HEK293 (cell line): ENCODE results near the gene PPIL3.

ENCODE experiments used
- CTCF ChIA-PET: fragments of 350-600 bp; formaldehyde crosslinking; extraction: SDS; loops from one replicate; lab custom pipeline; 2021; ENCODE audit warnings: antibody characterized with exemption; lab: Yijun Ruan, JAX
- POLR2A ChIA-PET: fragments of 300-600 bp; formaldehyde crosslinking; extraction: SDS; loops from one replicate; lab custom pipeline; 2020; ENCODE audit warnings: antibody characterized with exemption, inconsistent platforms; lab: Yijun Ruan, JAX
- H3K27ac ChIP-seq: fragments of 200-500 bp; sonication (Bioruptor generic); 2 replicates; pipeline ENCODE4 v1.5.1; 2014; ENCODE audit warnings: low read depth, low read length, control low read depth, inconsistent platforms; ENCODE audit errors: extremely low read depth
- H3K36me3 ChIP-seq, 2 experiments: fragments of 200-500 bp in 1 of 2; sonication (Bioruptor generic) in 1 of 2; 1 replicate in 1 of 2; 2 replicates in 1 of 2; pipeline ENCODE4 v1.5.1; 2014 to 2017; ENCODE audit warnings: inconsistent platforms in 2 of 2, low read length in 2 of 2; ENCODE audit not compliant: control insufficient read depth in 2 of 2, insufficient read depth in 1 of 2
- H3K4me1 ChIP-seq: fragments of 200-500 bp; sonication (Bioruptor generic); 2 replicates; pipeline ENCODE4 v1.5.1; 2014; ENCODE audit warnings: mild to moderate bottlenecking, low read length, inconsistent platforms; ENCODE audit not compliant: control insufficient read depth, insufficient read depth
- H3K4me3 ChIP-seq: 2 replicates; pipeline ENCODE4 v1.5.1; 2011; ENCODE audit warnings: low read depth, mild to moderate bottlenecking, control low read depth, low read length, moderate library complexity
- H3K9me3 ChIP-seq: fragments of 200-500 bp; sonication (Bioruptor generic); 2 replicates; pipeline ENCODE4 v1.5.1; 2014; ENCODE audit warnings: low read depth, low read length, inconsistent platforms; ENCODE audit not compliant: control insufficient read depth, insufficient read depth
- BCL11A ChIP-seq: fragments of 450-650 bp; formaldehyde crosslinking; IDR thresholded peaks from 2 replicates; pipeline ENCODE4 v1.5.1; 2016; ENCODE audit warnings: low read depth, missing biosample characterization, missing genetic modification characterization
- HIC1 ChIP-seq: fragments of 450-650 bp; formaldehyde crosslinking; IDR thresholded peaks from 2 replicates; pipeline ENCODE4 v1.5.1; 2016; ENCODE audit warnings: missing biosample characterization, missing genetic modification characterization
- OVOL3 ChIP-seq: fragments of 450-650 bp; formaldehyde crosslinking; IDR thresholded peaks from 2 replicates; pipeline ENCODE4 v1.5.1; 2016; ENCODE audit warnings: missing biosample characterization, missing genetic modification characterization
- SP2 ChIP-seq: fragments of 450-650 bp; formaldehyde crosslinking; IDR thresholded peaks from 2 replicates; pipeline ENCODE4 v1.5.1; 2016; ENCODE audit warnings: missing biosample characterization, missing genetic modification characterization
- YY2 ChIP-seq: fragments of 450-650 bp; formaldehyde crosslinking; IDR thresholded peaks from 2 replicates; pipeline ENCODE4 v1.5.1; 2016; ENCODE audit warnings: missing biosample characterization, missing genetic modification characterization
- ZBTB17 ChIP-seq: fragments of 450-650 bp; formaldehyde crosslinking; IDR thresholded peaks from 2 replicates; pipeline ENCODE4 v1.5.1; 2016; ENCODE audit warnings: missing biosample characterization, missing genetic modification characterization
- ZBTB8A ChIP-seq: fragments of 450-650 bp; formaldehyde crosslinking; IDR thresholded peaks from 2 replicates; pipeline ENCODE4 v1.5.1; 2016; ENCODE audit warnings: missing biosample characterization, missing genetic modification characterization
- ZNF221 ChIP-seq: fragments of 450-650 bp; formaldehyde crosslinking; IDR thresholded peaks from 2 replicates; pipeline ENCODE4 v1.5.1; 2017; ENCODE audit warnings: missing biosample characterization, missing genetic modification characterization, borderline replicate concordance
- ZNF416 ChIP-seq: fragments of 450-650 bp; formaldehyde crosslinking; IDR thresholded peaks from 2 replicates; pipeline ENCODE4 v1.5.1; 2016; ENCODE audit warnings: missing biosample characterization, missing genetic modification characterization
- ZNF473 ChIP-seq: fragments of 450-650 bp; formaldehyde crosslinking; IDR thresholded peaks from 2 replicates; pipeline ENCODE4 v1.5.1; 2017; ENCODE audit warnings: missing biosample characterization, missing genetic modification characterization
- ZNF76 ChIP-seq: fragments of 450-650 bp; formaldehyde crosslinking; IDR thresholded peaks from 2 replicates; pipeline ENCODE4; 2016; ENCODE audit warnings: low read depth, missing biosample characterization, missing genetic modification characterization, borderline replicate concordance
- ZNF768 ChIP-seq: fragments of 450-650 bp; formaldehyde crosslinking; IDR thresholded peaks from 2 replicates; pipeline ENCODE4 v1.5.1; 2018; ENCODE audit warnings: missing biosample characterization, mild to moderate bottlenecking, missing genetic modification characterization
- ZNF777 ChIP-seq: fragments of 450-650 bp; formaldehyde crosslinking; IDR thresholded peaks from 2 replicates; pipeline ENCODE4 v1.5.1; 2017; ENCODE audit warnings: missing biosample characterization, missing genetic modification characterization, borderline replicate concordance
- ZSCAN5A ChIP-seq: fragments of 450-650 bp; formaldehyde crosslinking; IDR thresholded peaks from 2 replicates; pipeline ENCODE4 v1.5.1; 2016; ENCODE audit warnings: missing biosample characterization, missing genetic modification characterization
- TF ChIP-seq, protein P1 (sequence below): fragments of 450-650 bp; formaldehyde crosslinking; optimal IDR thresholded peaks from 2 replicates; pipeline ENCODE3; 2016; ENCODE audit warnings: missing biosample characterization, mild to moderate bottlenecking, missing genetic modification characterization
- TF ChIP-seq, protein P2 (sequence below): fragments of 450-650 bp; formaldehyde crosslinking; IDR thresholded peaks from 2 replicates; pipeline ENCODE4 v1.5.0; 2017; ENCODE audit warnings: missing biosample characterization, missing genetic modification characterization, borderline replicate concordance

Gene PPIL3

GRCh38 chr2:200929334-200930249 lies 40.7 kb upstream of the PPIL3 start:
- ChIA-PET POLR2A (no interaction called here), CTCF (interaction anchor here (0.6 to 0.7 kb wide), 2 partner anchors 42 to 228 kb away, joined by 3 read pairs; no protein-coding TSS in a partner anchor)
- H3K4me3 ChIP-seq = no peak overlapping the region
- H3K27ac ChIP-seq = no peak overlapping the region
- H3K9me3 ChIP-seq = no peaks in the 10 kb centered on the region
- H3K36me3 ChIP-seq = peaks cover 59 to 64% of the 10 kb centered on the region in 2 experiments
- H3K4me1 ChIP-seq = no peaks in the 10 kb centered on the region
- no peak for TF ChIP-seq ZNF416 (tag by site-specific recombination)
- no peak for TF ChIP-seq ZBTB17
- no peak for TF ChIP-seq SP2 (tag by site-specific recombination)
- TF ChIP-seq, protein P1, sequence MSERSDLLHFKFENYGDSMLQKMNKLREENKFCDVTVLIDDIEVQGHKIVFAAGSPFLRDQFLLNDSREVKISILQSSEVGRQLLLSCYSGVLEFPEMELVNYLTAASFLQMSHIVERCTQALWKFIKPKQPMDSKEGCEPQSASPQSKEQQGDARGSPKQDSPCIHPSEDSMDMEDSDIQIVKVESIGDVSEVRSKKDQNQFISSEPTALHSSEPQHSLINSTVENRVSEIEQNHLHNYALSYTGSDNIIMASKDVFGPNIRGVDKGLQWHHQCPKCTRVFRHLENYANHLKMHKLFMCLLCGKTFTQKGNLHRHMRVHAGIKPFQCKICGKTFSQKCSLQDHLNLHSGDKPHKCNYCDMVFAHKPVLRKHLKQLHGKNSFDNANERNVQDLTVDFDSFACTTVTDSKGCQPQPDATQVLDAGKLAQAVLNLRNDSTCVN (tag by site-specific recombination) = no peak
- no peak for TF ChIP-seq ZSCAN5A (tag by site-specific recombination)
- no peak for TF ChIP-seq ZNF473 (tag by site-specific recombination)
- no peak for TF ChIP-seq ZBTB8A (tag by site-specific recombination)
- TF ChIP-seq ZNF221 (tag by site-specific recombination) = no peak
- TF ChIP-seq, protein P2, sequence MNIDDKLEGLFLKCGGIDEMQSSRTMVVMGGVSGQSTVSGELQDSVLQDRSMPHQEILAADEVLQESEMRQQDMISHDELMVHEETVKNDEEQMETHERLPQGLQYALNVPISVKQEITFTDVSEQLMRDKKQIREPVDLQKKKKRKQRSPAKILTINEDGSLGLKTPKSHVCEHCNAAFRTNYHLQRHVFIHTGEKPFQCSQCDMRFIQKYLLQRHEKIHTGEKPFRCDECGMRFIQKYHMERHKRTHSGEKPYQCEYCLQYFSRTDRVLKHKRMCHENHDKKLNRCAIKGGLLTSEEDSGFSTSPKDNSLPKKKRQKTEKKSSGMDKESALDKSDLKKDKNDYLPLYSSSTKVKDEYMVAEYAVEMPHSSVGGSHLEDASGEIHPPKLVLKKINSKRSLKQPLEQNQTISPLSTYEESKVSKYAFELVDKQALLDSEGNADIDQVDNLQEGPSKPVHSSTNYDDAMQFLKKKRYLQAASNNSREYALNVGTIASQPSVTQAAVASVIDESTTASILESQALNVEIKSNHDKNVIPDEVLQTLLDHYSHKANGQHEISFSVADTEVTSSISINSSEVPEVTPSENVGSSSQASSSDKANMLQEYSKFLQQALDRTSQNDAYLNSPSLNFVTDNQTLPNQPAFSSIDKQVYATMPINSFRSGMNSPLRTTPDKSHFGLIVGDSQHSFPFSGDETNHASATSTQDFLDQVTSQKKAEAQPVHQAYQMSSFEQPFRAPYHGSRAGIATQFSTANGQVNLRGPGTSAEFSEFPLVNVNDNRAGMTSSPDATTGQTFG (tag by site-specific recombination) = no peak
- no peak for TF ChIP-seq ZNF76 (tag by site-specific recombination)

- ChIA-PET POLR2A (no interaction called here), CTCF (no interaction called here)
- Histone ChIP-seq H3K9me3 (no peaks in the 10 kb centered on the region), H3K4me1 (no peaks in the 10 kb centered on the region), H3K4me3 (no peak overlapping the region), H3K36me3 (peaks cover 81 to 85% of the 10 kb centered on the region in 2 experiments), H3K27ac (no peak overlapping the region)
- TF ChIP-seq ZNF473 (tag by site-specific recombination) (no peak), YY2 (no peak), HIC1 (tag by site-specific recombination) (no peak), ZNF768 (tag by site-specific recombination) (no peak), OVOL3 (tag by site-specific recombination) (no peak), ZNF777 (tag by site-specific recombination) (no peak), BCL11A (tag by site-specific recombination) (no peak)
Observed at GRCh38 chr2:200922439-200922838, 33.6 kb upstream of the PPIL3 start.
